ENCODE data around the gene ABHD16B. TPM values are rescaled to one million over a fixed set of nuclear protein-coding genes. Genes with fewer than 3 reads are reported as not detected.

The ABHD16B gene
- total RNA-seq, 1 donor from 2014 or later = not detected

DNA sequence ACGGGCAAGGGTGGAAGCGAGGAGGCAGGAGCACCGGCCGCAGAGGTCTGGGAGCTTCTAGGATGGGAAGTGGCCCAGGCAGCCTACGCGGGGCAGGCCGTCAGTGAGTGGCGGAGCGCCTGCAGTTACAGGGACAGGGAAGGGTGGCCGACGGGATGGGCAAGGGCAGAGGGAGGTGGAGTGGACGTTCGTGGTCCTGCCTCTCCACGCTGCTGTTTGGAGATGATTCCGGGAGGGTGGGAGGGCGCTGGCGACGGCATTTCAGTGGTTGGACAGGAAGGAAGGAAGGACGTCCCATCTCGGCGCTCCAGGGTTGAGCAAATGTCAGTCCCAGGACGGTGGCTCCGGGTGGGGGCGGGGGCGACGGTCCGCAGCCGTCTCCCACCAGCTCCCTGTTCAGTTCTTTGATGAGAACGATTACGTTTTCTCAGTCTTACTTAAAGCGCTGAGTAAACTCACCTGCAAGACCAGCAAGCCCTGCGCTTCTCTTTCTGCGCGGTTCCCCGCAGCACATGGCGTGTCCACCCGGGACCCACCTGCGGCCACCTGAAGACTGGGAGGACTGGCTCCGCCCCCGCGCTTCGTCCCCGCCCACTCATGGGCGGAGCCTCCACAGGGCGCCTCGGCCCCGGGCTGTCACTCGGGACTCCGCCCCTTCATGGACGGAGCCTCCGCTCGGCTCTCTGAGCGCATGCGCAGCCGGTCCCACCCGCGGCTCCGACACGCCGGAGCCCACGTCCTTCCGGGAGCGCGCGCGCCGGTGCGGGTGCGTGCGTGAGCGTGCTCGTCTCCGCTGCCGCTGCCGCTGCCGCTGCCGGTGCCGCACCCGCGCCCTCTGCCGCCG lies 33.3 kb downstream of the ABHD16B start, which contains the start of gene DNAJC5:
Gene DNAJC5 (plus strand): TSS at position 769 of the 844 bp plus-strand sequence. CDS start 33,220 bp downstream, outside the sequence.
- no peaks in the 10 kb centered on the region for H3K9me3 ChIP-seq
- H3K4me1 ChIP-seq = peaks cover 11 to 12% of the 10 kb centered on the region in 2 donors
- peak within 1 kb of the TSS; percentile 62 to 63 for H3K27ac ChIP-seq
- H3K4me3 ChIP-seq = peak within 1 kb of the TSS; percentile 77 to 91
- intact Hi-C loops (cut with DNase I) = loop anchor here (1.0 to 10.0 kb wide), 5 partner anchors 29 to 374 kb away; partner anchors contain the start of genes GMEB2, PPDPF, PRPF6 and TPD52L2
- DNase-seq (ENCODE audit: low spot score in 2 of 2) = peak; percentile 64 to 96
- peaks cover 14 to 16% of the 10 kb centered on the region in 2 donors for H3K36me3 ChIP-seq
- no peaks in the 10 kb centered on the region for H3K27me3 ChIP-seq
- TF ChIP-seq, protein P1, sequence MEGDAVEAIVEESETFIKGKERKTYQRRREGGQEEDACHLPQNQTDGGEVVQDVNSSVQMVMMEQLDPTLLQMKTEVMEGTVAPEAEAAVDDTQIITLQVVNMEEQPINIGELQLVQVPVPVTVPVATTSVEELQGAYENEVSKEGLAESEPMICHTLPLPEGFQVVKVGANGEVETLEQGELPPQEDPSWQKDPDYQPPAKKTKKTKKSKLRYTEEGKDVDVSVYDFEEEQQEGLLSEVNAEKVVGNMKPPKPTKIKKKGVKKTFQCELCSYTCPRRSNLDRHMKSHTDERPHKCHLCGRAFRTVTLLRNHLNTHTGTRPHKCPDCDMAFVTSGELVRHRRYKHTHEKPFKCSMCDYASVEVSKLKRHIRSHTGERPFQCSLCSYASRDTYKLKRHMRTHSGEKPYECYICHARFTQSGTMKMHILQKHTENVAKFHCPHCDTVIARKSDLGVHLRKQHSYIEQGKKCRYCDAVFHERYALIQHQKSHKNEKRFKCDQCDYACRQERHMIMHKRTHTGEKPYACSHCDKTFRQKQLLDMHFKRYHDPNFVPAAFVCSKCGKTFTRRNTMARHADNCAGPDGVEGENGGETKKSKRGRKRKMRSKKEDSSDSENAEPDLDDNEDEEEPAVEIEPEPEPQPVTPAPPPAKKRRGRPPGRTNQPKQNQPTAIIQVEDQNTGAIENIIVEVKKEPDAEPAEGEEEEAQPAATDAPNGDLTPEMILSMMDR (IDR thresholded peaks at IDR 0.05) = no peak

DNA sequence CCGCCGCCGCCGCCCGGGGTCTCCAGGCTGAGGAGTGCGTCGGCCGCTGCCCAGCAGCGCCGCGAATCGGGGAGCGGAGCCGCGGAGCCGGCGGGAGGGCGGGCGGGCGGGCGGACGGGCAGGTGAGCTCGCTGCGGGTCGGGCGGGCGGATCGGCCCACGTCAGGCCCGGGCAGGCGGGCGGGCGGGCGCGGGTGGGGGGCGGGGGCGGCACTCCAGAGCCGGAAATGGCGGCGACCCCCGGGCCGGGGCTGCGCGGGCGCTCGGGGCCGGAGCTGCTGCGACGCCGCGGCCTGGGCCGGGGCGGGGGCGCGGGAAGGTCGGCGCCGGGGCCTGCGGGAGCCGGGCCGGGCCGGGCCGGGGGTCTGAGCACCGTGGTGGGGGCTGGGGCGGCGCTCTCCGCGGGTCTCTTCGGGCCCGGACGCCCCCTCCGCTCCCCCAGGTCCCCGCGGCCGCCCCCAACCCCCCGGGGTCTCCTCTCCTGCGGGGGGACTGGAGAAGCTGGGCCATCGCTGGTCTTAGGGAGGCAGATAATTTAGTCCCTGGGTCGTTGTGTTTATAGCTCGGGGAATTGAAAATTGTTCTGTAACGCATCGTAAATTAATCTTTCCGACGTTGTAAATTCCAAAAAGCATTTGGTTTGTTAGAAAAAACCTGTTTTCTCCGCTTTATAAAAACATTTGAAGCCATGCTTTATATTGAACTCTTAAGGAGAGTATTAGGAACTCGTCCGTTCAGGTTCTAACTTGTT lies 34.1 kb downstream of the ABHD16B start:
- Histone ChIP-seq H3K36me3 (peaks cover 8% of the 10 kb centered on the region in 2 donors), H3K27ac (peak overlapping the region; percentile 62 to 63), H3K27me3 (no peaks in the 10 kb centered on the region), H3K4me1 (peaks cover 11 to 12% of the 10 kb centered on the region in 2 donors), H3K9me3 (no peaks in the 10 kb centered on the region), H3K4me3 (peak overlapping the region; percentile 77 to 91)
- TF ChIP-seq, protein P1 (IDR thresholded peaks at IDR 0.05) = no peak
- intact Hi-C loops (cut with DNase I) = loop anchor here (1.0 to 10.0 kb wide), 3 partner anchors 61 to 271 kb away; partner anchors contain the start of genes GMEB2, PRPF6 and UCKL1
- DNase-seq (ENCODE audit: low spot score in 2 of 2) = no peak

GRCh38 chr20:63895952-63896263 lies 34.6 kb downstream of the ABHD16B start:
- H3K4me1 ChIP-seq = peaks cover 11 to 12% of the 10 kb centered on the region in 2 donors
- H3K27me3 ChIP-seq = no peaks in the 10 kb centered on the region
- H3K9me3 ChIP-seq = no peaks in the 10 kb centered on the region
- DNase-seq (ENCODE audit: low spot score in 2 of 2) = no peak
- TF ChIP-seq, protein P1 (IDR thresholded peaks at IDR 0.05) = no peak
- H3K36me3 ChIP-seq = peaks cover 3% of the 10 kb centered on the region in 2 donors
- intact Hi-C loops (cut with DNase I) = loop anchor here (1.0 to 10.0 kb wide), 3 partner anchors 61 to 271 kb away; partner anchors contain the start of genes GMEB2, PRPF6 and UCKL1
- peak overlapping the region; percentile 62 to 63 for H3K27ac ChIP-seq
- peak overlapping the region; percentile 77 to 91 for H3K4me3 ChIP-seq

GRCh38 chr20:63896264-63897105 lies 35.2 kb downstream of the ABHD16B start:
- intact Hi-C loops (cut with DNase I) = loop anchor here (10.0 kb wide), 1 partner anchor 272 kb away; the partner anchor contains the start of gene GMEB2
- H3K4me3 ChIP-seq = peak overlapping the region; percentile 77 to 91
- H3K27ac ChIP-seq = peak overlapping the region in 1 of 2 donors; percentile 62
- TF ChIP-seq, protein P1 (IDR thresholded peaks at IDR 0.05) = no peak
- peaks cover 11 to 12% of the 10 kb centered on the region in 2 donors for H3K4me1 ChIP-seq
- no peaks in the 10 kb centered on the region for H3K36me3 ChIP-seq
- H3K9me3 ChIP-seq = no peaks in the 10 kb centered on the region
- peak in 1 of 2 donors; percentile 70 for DNase-seq (ENCODE audit: low spot score in 2 of 2)
- H3K27me3 ChIP-seq = no peaks in the 10 kb centered on the region
